Activated gamma-delta T cell treated with anti-CD3 and anti-CD28 coated beads, Interleukin-2, amount 50 U/mL, for 16 hours (primary cell): ENCODE results near the gene TMC8.

ENCODE experiments used
- DNase-seq: peaks from one replicate; pipeline ENCODE4 v3.0.0-alpha.2; 2020; ENCODE audit warnings: low read depth

TMC8 gene

DNA sequence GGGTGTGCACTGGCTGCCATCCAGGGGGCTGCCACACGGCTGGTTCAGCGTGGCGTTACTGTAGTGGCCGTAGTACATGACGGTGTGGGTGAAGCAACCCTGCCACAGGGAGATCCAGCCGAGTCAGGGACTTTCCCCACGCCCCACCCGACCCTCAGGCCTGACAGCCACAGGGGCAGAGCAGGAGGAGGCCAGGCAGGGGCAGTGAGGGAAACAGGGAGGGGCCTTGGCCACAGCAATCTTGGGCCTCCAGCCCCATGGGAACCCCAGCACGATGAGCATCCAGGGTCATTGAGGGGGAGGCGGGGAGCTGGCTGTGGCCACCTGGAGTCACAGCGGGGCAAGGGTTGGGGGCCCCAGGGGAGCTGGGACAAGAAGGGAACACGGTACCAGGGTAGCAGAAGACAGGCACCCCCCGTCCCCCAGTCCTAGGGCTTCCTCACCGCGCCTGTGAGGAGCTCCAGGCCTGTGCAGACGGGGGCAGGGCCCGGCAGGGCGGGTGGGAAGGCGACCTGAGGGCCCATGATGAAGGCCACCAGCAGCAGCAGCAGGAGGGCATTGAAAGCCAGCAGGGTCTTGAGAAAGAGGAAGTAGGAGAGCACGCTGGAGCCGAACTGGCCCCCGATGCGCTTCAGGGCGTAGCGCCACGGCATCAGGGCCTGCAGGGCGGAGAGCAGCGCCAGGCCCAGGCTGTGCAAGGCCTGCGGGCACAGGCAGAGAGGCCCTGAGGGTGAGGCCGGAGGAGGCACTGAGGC is 6.3 kb upstream of the TMC8 start:
- DNase-seq = no peak

DNA sequence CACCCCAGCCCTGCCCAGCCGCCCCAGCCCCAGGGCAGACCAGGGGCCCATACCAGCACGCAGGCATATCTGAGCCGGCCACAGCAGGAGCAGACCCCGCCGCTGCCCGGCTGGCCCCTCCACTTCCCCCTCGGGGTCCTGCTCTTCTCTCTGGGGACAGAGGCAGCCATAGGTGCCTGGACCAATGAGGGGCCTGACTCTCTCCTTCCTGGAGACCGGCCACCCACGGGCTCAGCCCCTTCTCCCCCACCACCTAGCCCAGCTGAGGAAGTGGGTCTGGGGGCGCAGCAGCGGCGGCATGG is 5.8 kb upstream of the TMC8 start:
- DNase-seq = no peak

GRCh38 chr17:78125138-78125913 is 5.2 kb upstream of the TMC8 start:
- no peak for DNase-seq

- no peak for DNase-seq
Measured at GRCh38 chr17:78125976-78126894, 4.3 kb upstream of the TMC8 start.

GRCh38 chr17:78126895-78127238 is 3.7 kb upstream of the TMC8 start:
- no peak for DNase-seq

DNA sequence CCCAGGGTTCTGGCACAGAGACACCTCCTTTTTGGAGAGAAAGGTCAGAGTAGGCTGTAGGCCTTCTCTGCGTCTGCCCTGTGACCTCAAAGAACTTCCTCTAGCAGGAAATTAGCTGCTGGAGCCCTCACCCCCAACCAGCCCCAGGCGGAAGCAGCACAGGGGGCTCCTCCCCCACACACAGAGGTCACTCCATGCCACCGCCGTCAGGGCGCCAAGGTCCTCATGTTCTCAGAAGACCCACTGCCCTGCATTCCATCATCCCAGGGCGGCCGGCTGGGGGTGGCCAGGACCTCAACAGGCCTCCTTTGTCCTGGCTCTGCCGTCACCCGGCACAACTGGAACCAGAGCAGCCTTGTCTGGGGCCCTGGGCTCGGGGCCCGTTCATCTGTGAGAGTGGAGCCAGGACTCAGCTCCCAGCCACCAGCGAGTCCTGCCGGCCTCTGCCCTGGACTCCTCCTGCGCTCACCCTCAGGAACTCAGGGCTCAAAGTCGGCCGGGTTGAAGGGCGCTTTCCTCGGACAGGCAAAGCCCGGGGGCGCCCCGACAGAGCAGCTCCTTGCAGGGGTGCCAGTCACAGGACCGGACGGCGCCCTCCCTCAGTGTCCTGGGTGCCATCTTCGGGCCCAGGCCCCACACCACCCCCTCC is 3.2 kb upstream of the TMC8 start:
- no peak for DNase-seq

DNA sequence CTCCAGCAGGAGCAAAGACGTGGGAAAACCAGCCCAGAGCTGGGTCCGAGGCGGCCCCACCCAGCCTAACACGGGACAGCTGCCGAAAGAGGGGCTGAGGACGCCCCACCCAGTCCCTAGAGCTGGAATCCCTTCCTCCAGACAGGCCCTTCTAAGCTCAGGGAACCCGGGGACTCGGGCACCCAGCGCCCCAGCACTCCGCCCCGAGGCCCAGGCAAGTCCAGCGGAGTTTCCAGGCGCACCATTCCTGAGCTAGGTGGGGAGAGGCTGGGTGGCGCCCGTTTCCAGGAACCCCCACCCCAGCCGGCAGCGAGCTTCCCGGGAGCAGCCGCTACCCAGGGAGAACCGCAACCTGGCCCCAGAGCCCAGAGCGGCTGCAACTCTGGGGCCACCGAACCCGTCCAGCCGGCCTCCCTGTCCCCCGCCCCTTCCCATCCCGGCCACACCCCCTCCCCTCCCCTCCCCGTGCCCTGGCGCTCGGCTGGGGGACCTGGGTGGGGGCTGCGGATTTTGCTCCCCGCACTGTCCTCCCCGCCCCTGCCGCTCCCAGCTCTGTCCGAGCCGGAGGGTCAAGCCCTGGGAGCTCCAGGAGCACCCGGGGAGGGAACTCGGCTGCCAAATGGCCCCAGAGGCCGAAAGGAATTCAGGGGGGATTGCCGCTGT is 2.6 kb upstream of the TMC8 start:
- DNase-seq = no peak

DNA sequence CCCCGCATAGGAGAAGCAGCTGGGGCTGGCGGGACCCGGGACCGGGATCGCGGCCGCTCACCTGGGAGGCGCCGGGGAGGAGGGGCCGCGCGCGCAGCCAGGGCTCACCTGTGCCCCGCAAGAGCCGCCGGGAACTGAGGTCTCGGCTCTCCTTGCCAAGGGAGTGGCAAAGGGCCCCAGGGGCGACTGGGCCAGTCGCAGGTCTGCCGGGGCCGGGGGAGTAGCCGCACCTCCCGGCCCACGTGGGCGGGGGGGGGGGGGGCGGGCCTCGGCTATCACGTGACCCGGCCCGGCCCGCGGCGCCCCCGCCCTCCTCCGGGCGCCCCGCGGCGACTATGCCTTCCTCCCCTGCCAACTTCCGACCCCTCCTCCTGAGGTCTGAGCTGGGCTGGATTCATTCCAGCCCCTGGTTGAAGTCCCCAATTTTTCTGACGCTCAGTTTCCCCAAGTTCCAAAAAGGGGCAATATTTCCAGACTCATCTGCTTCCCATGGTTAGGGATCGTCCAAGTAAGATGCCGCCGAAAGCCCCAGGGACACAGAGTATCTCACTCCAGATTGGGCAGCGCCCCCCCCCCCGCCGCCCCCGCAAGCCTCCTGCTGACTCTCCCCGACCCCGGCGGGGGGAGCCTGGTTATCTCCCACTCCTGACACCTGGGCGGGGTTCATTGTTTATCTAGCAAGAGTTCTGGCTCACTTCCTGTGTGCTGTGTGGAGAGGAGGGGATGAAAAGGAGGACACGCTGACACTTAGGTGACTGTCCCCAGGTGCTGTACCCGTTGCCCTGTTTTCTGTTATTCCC is 1.8 kb upstream of the TMC8 start, which contains the start of gene TMC6:
Gene TMC6, minus strand, starts transcription at position 205 of the 800 bp plus-strand sequence. CDS start 1,923 bp downstream, outside the sequence.
- DNase-seq = peak; percentile 54

DNA sequence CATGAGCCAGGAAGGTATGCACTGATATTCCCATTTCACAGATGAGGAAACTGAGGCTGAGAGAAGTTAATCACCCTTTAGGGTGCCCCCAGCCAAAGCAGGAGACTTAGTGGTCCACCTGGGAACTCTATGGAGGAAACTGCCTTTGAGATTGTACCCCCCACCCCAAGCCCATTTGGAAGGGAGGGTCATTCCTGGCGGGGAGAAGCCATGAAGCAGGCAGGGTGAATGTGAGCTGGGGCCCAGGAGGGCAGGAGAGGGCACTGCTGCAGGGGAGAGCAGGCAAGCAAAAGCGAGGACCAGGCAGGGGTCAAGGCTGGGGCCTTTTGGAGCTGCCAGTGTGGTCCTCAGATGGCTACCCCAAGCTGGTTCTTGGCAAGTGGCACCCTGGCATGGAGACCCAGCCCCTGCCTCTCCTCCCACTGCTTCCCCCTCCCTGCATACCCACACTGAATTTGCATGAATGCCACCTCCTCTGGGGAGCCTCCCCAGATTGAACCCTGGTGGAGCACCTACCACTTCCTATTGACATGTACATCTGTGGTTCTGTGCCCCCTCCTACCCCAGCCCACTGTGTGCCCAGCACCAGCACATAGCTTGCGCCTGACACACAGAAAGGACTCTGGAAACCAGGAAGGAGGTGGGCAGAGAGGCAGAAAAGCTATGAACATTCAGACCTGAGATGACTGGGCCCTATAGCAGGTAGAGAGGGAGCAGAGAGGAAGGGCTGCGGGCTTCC is 1.1 kb upstream of the TMC8 start:
- DNase-seq = no peak

- DNase-seq = no peak
Measured at GRCh38 chr17:78130090-78130436, 508 bp upstream of the TMC8 start.

- peak; percentile 52 for DNase-seq
Measured at GRCh38 chr17:78131172-78132083, 857 bp downstream of the TMC8 start.

DNA sequence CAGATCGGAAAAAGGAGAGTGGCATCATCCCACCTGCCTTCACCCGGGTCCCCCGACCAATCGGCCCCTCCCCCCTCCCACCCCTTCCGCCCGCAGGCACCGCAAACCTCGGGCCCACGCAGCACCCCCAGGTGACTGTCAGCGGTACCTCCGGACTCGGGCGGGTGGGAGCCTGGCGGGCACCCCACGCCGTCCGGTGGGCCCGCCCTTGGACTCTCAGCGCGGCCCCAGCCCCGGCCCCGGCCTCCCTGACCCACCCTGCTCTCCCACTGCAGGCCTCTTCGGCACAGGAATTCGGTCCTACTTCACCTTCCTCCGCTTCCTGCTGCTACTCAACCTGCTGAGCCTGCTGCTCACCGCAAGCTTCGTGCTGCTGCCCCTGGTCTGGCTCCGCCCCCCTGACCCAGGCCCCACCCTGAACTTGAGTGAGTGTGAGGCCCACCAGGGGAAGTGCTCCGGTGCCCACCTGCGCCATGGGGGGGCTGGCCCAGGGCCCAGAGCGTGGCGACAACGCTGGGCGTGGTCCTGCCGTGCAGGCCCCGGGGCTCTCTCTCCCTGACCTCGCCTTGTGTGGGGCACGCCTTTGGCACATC is 1.6 kb downstream of the TMC8 start:
- peak; percentile 68 for DNase-seq

- DNase-seq = no peak
Measured at GRCh38 chr17:78132767-78133178, 2.2 kb downstream of the TMC8 start.

GRCh38 chr17:78133179-78133951 is 2.8 kb downstream of the TMC8 start:
- no peak for DNase-seq

- DNase-seq = peak; percentile 58
Measured at GRCh38 chr17:78133971-78134898, 3.7 kb downstream of the TMC8 start.

DNA sequence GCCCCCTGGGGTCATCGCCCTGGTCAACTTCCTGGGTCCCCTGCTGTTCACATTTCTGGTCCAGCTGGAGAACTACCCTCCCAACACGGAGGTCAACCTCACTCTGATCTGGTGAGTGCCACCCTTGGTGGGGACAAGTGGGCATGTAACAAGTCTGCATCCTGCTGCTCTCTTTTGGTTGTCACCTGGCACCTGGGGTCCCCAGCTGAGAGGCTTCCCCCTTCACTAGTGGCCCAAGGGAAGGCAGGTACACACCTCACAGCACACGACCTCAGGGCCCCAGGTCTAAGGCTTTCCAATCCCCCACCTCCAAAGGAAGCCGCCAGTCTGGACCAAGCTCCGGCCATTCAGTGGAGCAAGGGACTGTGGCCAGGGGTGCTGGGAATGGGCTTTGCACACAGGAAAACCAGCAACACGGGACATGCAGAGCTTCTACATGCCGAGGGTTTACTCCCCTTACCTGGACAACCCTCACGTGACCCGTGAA is 4.4 kb downstream of the TMC8 start:
- DNase-seq = no peak
